ENCODE measurements around the gene PSMC2.

GRCh38 chr7:103316380-103316941 is 31.0 kb upstream of the PSMC2 start:
- no peak for TF ChIP-seq CTCF (IDR thresholded peaks at IDR 0.05)
- no peak for TF ChIP-seq POLR2A (IDR thresholded peaks at IDR 0.05)

Measured in right lobe of liver (tissue), 4 donors.